A549 (cell line): ENCODE results near the gene CHI3L1.

Source experiments
- EP300 ChIP-seq, 2 experiments: fragments of >200 bp; sonication (Bioruptor Twin); formaldehyde crosslinking; IDR thresholded peaks; 2 replicates in 1 of 2; 3 replicates in 1 of 2; pipeline ENCODE4 v1.6.1; 2016 to 2017
- NR3C1 ChIP-seq: fragments of >200 bp; sonication (Bioruptor Twin); formaldehyde crosslinking; IDR thresholded peaks from 3 replicates; pipeline ENCODE4 v1.6.1; 2017
- POLR2A ChIP-seq: IDR thresholded peaks from 2 replicates; pipeline ENCODE4 v1.6.1; 2012; ENCODE audit warnings: mild to moderate bottlenecking, low read length
- TF ChIP-seq, protein P1 (sequence below): fragments of >200 bp; sonication (Bioruptor Twin); formaldehyde crosslinking; IDR thresholded peaks from 3 replicates; pipeline ENCODE4 v1.5.1; 2016

GRCh38 chr1:203225071-203225470 is 38.6 kb upstream of the CHI3L1 start:
- TF ChIP-seq EP300 (IDR thresholded peaks at IDR 0.05): no peak
- no peak for TF ChIP-seq NR3C1
- TF ChIP-seq, protein P1, sequence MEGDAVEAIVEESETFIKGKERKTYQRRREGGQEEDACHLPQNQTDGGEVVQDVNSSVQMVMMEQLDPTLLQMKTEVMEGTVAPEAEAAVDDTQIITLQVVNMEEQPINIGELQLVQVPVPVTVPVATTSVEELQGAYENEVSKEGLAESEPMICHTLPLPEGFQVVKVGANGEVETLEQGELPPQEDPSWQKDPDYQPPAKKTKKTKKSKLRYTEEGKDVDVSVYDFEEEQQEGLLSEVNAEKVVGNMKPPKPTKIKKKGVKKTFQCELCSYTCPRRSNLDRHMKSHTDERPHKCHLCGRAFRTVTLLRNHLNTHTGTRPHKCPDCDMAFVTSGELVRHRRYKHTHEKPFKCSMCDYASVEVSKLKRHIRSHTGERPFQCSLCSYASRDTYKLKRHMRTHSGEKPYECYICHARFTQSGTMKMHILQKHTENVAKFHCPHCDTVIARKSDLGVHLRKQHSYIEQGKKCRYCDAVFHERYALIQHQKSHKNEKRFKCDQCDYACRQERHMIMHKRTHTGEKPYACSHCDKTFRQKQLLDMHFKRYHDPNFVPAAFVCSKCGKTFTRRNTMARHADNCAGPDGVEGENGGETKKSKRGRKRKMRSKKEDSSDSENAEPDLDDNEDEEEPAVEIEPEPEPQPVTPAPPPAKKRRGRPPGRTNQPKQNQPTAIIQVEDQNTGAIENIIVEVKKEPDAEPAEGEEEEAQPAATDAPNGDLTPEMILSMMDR: no peak
- no peak for TF ChIP-seq POLR2A
